GM12875 (cell line): ENCODE measurements around the gene RAB7A.

ENCODE experiments used
- H3K4me3 ChIP-seq: one replicate; pipeline ENCODE4 v1.5.1; 2011; ENCODE audit warnings: low read depth, low read length, control low read depth
- TF ChIP-seq, protein P1 (sequence below): IDR thresholded peaks from 2 replicates; pipeline ENCODE4 v1.5.1; 2011; ENCODE audit warnings: low read depth, mild to moderate bottlenecking, control low read depth, inconsistent platforms, low read length, moderate library complexity, borderline replicate concordance; ENCODE audit not compliant: insufficient read depth

Gene RAB7A

DNA sequence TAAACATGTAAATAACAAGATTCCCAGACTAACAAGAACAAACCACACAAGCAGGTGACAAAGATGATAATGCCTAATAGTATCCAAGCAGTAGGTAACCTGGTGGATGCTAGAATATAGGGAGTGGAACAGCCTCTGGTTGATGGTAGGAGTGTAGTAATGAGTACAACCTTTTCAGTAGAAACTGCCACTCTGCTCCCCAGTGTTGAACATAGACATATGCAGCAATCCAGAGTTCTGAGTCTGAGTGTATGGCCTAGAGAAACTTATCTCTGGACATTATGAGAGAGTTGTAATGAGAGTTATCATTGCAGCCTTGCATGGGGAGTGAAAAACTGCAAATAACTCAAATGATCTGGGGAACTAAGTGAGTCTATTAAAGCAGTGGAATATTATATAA is 77.3 kb downstream of the RAB7A start:
- H3K4me3 ChIP-seq = no peak overlapping the region
- TF ChIP-seq, protein P1, sequence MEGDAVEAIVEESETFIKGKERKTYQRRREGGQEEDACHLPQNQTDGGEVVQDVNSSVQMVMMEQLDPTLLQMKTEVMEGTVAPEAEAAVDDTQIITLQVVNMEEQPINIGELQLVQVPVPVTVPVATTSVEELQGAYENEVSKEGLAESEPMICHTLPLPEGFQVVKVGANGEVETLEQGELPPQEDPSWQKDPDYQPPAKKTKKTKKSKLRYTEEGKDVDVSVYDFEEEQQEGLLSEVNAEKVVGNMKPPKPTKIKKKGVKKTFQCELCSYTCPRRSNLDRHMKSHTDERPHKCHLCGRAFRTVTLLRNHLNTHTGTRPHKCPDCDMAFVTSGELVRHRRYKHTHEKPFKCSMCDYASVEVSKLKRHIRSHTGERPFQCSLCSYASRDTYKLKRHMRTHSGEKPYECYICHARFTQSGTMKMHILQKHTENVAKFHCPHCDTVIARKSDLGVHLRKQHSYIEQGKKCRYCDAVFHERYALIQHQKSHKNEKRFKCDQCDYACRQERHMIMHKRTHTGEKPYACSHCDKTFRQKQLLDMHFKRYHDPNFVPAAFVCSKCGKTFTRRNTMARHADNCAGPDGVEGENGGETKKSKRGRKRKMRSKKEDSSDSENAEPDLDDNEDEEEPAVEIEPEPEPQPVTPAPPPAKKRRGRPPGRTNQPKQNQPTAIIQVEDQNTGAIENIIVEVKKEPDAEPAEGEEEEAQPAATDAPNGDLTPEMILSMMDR = no peak

DNA sequence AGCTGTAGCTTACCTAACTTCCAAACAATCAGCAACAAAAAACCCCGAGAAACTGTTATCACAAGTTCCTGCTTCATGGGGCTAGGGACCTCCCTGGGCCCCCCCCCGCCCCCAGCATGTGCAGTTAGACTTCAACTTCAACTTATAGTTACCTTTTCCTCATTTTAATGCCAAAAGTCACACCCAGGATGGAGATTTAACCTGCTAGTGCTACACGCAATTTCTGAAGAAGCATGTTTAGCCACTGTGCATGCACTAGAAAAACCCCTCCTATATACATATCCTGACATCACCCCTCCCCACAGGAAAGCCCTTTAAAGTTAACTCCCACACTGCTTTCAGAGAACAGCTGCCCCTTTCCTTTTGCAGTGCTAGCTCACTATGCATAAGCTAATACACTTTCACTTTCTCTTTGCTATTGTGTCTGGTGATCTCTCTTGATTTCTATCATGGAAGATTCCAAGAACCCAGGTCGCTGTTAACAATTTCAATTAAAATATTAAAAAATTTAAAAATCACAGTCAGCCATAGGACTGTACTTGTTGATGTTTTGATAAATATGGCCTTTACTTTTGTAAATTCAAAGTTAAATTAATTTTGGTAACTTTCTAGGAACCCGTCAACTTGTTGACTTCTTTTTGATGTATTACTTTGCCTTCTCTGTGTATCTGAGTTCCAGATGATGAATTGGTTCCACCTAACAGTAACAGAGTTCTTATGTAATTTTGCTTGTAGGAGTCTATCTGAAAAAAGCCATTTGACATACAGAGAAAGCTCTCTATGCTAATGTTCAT is 78.2 kb downstream of the RAB7A start:
- H3K4me3 ChIP-seq = no peak overlapping the region
- TF ChIP-seq, protein P1 = no peak

DNA sequence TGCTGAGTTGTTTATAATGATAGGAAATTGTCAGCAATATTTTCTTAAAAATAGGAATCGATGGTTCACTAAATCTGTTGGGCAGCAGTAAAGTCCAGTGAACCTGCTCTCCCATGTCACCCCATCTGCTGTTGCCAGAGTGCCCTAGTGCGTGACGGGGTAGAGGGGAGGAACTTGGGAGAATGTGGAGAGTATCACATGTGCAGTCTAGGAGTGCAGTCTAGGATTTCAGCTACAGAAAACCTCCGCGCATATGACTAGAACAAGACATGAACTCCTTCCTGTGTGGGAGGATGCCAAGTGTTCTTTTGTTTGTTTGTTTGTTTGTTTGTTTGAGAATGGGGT is 78.8 kb downstream of the RAB7A start:
- no peak overlapping the region for H3K4me3 ChIP-seq
- TF ChIP-seq, protein P1 = no peak

DNA sequence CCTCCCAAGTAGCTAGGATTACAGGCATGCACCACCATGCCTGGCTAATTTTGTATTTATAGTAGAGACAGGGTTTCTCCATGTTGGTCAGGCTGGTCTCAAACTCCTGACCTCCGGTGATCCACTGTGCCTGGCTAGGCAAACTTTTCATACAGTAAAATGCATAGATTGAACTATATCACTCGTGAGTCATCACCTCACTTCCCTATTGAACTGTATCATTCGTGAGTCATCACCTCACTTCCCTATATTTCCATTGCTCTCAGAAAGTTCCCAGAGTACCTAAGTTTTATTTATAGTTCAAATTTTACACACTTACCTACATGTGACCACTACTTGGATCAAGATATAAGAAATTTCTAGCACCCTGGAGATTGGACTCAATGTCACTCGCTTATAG is 79.8 kb downstream of the RAB7A start:
- no peak overlapping the region for H3K4me3 ChIP-seq
- TF ChIP-seq, protein P1 = no peak

DNA sequence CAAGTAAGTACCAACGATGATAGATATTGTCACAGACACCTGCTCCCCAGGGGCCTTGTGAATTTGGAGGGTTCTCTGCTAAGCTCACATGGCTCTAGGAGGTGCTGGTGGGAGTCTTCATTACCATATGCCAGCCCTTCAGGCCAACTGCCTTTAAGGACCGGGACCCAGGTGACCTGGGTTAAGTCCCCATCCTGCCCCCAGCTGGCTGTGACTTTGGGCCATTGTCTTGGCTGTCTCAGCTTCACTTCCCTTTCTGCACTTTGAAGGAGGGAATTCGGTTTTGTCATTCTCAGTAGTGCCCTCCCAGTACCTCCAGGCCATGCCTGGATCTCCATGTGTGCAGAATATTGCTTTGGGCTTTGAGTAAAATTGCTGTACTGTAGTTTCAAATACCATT is 80.6 kb downstream of the RAB7A start:
- H3K4me3 ChIP-seq = no peak overlapping the region
- TF ChIP-seq, protein P1 = no peak

GRCh38 chr3:128807186-128807830 is 81.3 kb downstream of the RAB7A start:
- no peak overlapping the region for H3K4me3 ChIP-seq
- TF ChIP-seq, protein P1 = no peak

- TF ChIP-seq, protein P1 = no peak
- H3K4me3 ChIP-seq = no peak overlapping the region
These were observed 82.7 kb downstream of the RAB7A start for GRCh38 chr3:128808672-128809071.
